Lung (tissue), 12 donors: ENCODE measurements around the gene CDYL. TPM values are rescaled to one million over a fixed set of nuclear protein-coding genes. Genes with fewer than 3 reads are reported as not detected.

Source experiments
- ATAC-seq: fragments of 200-7000 bp; cut with Tn5 transposase; one replicate; pipeline ENCODE4 v1.9.1; 2020; ENCODE audit warnings: moderate number of reproducible peaks; ENCODE audit not compliant: insufficient read depth, low FRiP score
- DNase-seq, 3 donors: peaks; one replicate each; pipeline ENCODE4 v3.0.0-alpha.2; 2013 to 2017
- H3K27ac ChIP-seq, 2 donors: one replicate each; pipeline ENCODE4 v1.5.1; 2013; ENCODE audit warnings: mild to moderate bottlenecking in 2 of 2, moderate library complexity in 2 of 2, control low read depth in 1 of 2, inconsistent platforms in 1 of 2, low read depth in 1 of 2, low read length in 1 of 2
- H3K27me3 ChIP-seq, 3 donors: one replicate each; pipeline ENCODE4 v1.5.1; 2013; ENCODE audit warnings: low read length in 2 of 3; ENCODE audit not compliant: control insufficient read depth in 3 of 3, insufficient read depth in 3 of 3
- H3K36me3 ChIP-seq, 4 donors: one replicate each; pipeline ENCODE4 v1.5.1; 2013; ENCODE audit warnings: low read length in 4 of 4, mild to moderate bottlenecking in 1 of 4, moderate library complexity in 1 of 4; ENCODE audit not compliant: control insufficient read depth in 4 of 4, insufficient read depth in 4 of 4
- H3K4me1 ChIP-seq, 5 donors: one replicate each; pipeline ENCODE4 v1.5.1; 2013; ENCODE audit warnings: low read length in 5 of 5, mild to moderate bottlenecking in 2 of 5, moderate library complexity in 1 of 5; ENCODE audit not compliant: control insufficient read depth in 5 of 5, insufficient read depth in 5 of 5
- H3K4me3 ChIP-seq: one replicate; pipeline ENCODE4 v1.5.1; 2013; ENCODE audit warnings: mild to moderate bottlenecking, control low read depth, moderate library complexity
- H3K9ac ChIP-seq, 2 donors: one replicate each; pipeline ENCODE4 v1.5.1; 2013; ENCODE audit warnings: low read length in 2 of 2, control low read depth in 1 of 2; ENCODE audit not compliant: insufficient read depth in 1 of 2
- H3K9me3 ChIP-seq, 4 donors: one replicate each; pipeline ENCODE4 v1.5.1; 2013; ENCODE audit warnings: low read length in 3 of 4, mild to moderate bottlenecking in 1 of 4, moderate library complexity in 1 of 4; ENCODE audit not compliant: control insufficient read depth in 4 of 4, insufficient read depth in 3 of 4
- CTCF ChIP-seq: IDR thresholded peaks from 2 replicates; pipeline ENCODE4 v1.5.1; 2012; ENCODE audit warnings: mild to moderate bottlenecking; ENCODE audit errors: control extremely low read depth, extremely low read depth
- WGBS, 2 donors: extraction: QIAGEN DNeasy Blood & Tissue Kit; methylation state at CpG; one replicate each; pipeline ENCODE4 v1.1.7; 2013; 5-methylcytosine and 5-hydroxymethylcytosine counted together
- polyA plus RNA-seq, 2 donors: library from polyadenylated mRNA; stranded (reverse); fragments of 200-250 nt; gene quantifications; one replicate each; pipeline ENCODE4 v1.2.1, GENCODE V29; 2013
- total RNA-seq, 2 donors: library from RNA; depleted of rRNA in 1 of 2; stranded (reverse); fragments of >200 nt in 1 of 2; gene quantifications; one replicate each; pipeline ENCODE4 v1.2.1, GENCODE V29; 2014 to 2021
- donor health status: control.
- donor health status: control.
- donor health status: Bipolar disorder and iron deficiency.
- donor health status: healthy.
- donor health status: DM: yes; HTN: yes; CAD: no.

CDYL gene
- total and polyA plus RNA-seq, 4 donors: 5.8 to 51.6 (median 20.9) TPM

- Histone ChIP-seq H3K9ac (no peak overlapping the region), H3K4me1 (peaks cover 0 to 16% (median 7%) of the 10 kb centered on the region in 5 donors), H3K27ac (peak overlapping the region; percentile 87 to 98), H3K27me3 (peaks cover 0 to 11% (median 6%) of the 10 kb centered on the region in 3 donors), H3K9me3 (peaks cover 0 to 3% (median 0%) of the 10 kb centered on the region in 4 donors), H3K4me3 (peak overlapping the region; percentile 62), H3K36me3 (no peaks in the 10 kb centered on the region)
- WGBS, 2 donors: 0 to 1% methylated on average over 23 to 88 of the region's 88 CpGs
- ATAC-seq (peak; percentile 84), DNase-seq (peak; percentile 64 to 83 (median 76))
- no peak for TF ChIP-seq CTCF
These were observed 592 bp upstream of the CDYL start for GRCh38 chr6:4775494-4776130.

- DNase-seq: peak; percentile 67 to 69 (median 69)
- peak overlapping the region; percentile 80 to 82 for H3K27ac ChIP-seq
- no peak overlapping the region for H3K9ac ChIP-seq
- ATAC-seq: no peak
- no peaks in the 10 kb centered on the region for H3K36me3 ChIP-seq
- peaks cover 0 to 11% (median 6%) of the 10 kb centered on the region in 3 donors for H3K27me3 ChIP-seq
- WGBS, 2 donors: 0 to 1% methylated on average over 41 to 107 of the region's 107 CpGs
- H3K4me3 ChIP-seq: peak overlapping the region; percentile 79
- peaks cover 0 to 3% (median 0%) of the 10 kb centered on the region in 4 donors for H3K9me3 ChIP-seq
- H3K4me1 ChIP-seq: peaks cover 0 to 16% (median 7%) of the 10 kb centered on the region in 5 donors
- no peak for TF ChIP-seq CTCF
These were observed 539 bp downstream of the CDYL start for GRCh38 chr6:4776493-4777393.

- Histone ChIP-seq H3K36me3 (no peaks in the 10 kb centered on the region), H3K9me3 (peaks cover 0 to 3% (median 0%) of the 10 kb centered on the region in 4 donors), H3K4me1 (peaks cover 0 to 19% (median 7%) of the 10 kb centered on the region in 5 donors), H3K27me3 (peaks cover 0 to 11% (median 6%) of the 10 kb centered on the region in 3 donors), H3K27ac (no peak overlapping the region), H3K9ac (no peak overlapping the region), H3K4me3 (peak overlapping the region; percentile 60)
- WGBS, 2 donors: 7 to 12% methylated on average over 9 of the region's 9 CpGs
- no peak for ATAC-seq
- peak in 1 of 3 donors; percentile 30 for DNase-seq
- no peak for TF ChIP-seq CTCF
These were observed 1.3 kb downstream of the CDYL start for GRCh38 chr6:4777394-4777935.
